Mesendoderm (in vitro differentiated cells): ENCODE measurements around the gene AREL1.

Source experiments
- DNase-seq: peaks from one replicate; pipeline ENCODE4 v3.0.0; 2013
- H2AK5ac ChIP-seq: 2 replicates; pipeline ENCODE4 v1.6.1; 2013; ENCODE audit warnings: low read length, inconsistent platforms
- H2BK120ac ChIP-seq: 2 replicates; pipeline ENCODE4 v1.6.1; 2013; ENCODE audit warnings: low read depth, mild to moderate bottlenecking, low read length, moderate library complexity, mixed read lengths
- H2BK15ac ChIP-seq: replicated peaks from 2 replicates; pipeline ENCODE4 v1.6.1; 2013; ENCODE audit warnings: low read depth, mild to moderate bottlenecking, moderate library complexity
- H2BK5ac ChIP-seq: 2 replicates; pipeline ENCODE4 v1.6.1; 2013; ENCODE audit warnings: low read length, inconsistent platforms
- H3K18ac ChIP-seq: 2 replicates; pipeline ENCODE4 v1.6.1; 2013; ENCODE audit warnings: mild to moderate bottlenecking, low read length, mixed read lengths
- H3K23ac ChIP-seq: one replicate; pipeline ENCODE4 v1.6.1; 2013; ENCODE audit warnings: low read length
- H3K27ac ChIP-seq: 2 replicates; pipeline ENCODE4 v1.5.1; 2013; ENCODE audit warnings: low read depth, mild to moderate bottlenecking, inconsistent platforms, low read length, moderate library complexity
- H3K27me3 ChIP-seq: 2 replicates; pipeline ENCODE4 v1.6.1; 2013; ENCODE audit warnings: low read length, control low read depth, mild to moderate bottlenecking, inconsistent platforms; ENCODE audit not compliant: insufficient read depth, poor library complexity
- H3K36me3 ChIP-seq: 2 replicates; pipeline ENCODE4 v1.6.1; 2013; ENCODE audit warnings: low read length, inconsistent platforms; ENCODE audit not compliant: control insufficient read depth, insufficient read depth
- H3K4ac ChIP-seq: one replicate; pipeline ENCODE4 v1.6.1; 2013; ENCODE audit warnings: low read depth, mild to moderate bottlenecking, low read length, moderate library complexity
- H3K4me1 ChIP-seq: 2 replicates; pipeline ENCODE4 v1.6.1; 2013; ENCODE audit warnings: low read depth, low read length, inconsistent platforms; ENCODE audit not compliant: control insufficient read depth
- H3K4me2 ChIP-seq: 2 replicates; pipeline ENCODE4 v1.6.1; 2013; ENCODE audit warnings: low read length
- H3K4me3 ChIP-seq: 2 replicates; pipeline ENCODE4 v1.5.1; 2013; ENCODE audit warnings: mild to moderate bottlenecking, low read length
- H3K56ac ChIP-seq: one replicate; pipeline ENCODE4 v1.6.1; 2013; ENCODE audit warnings: low read length
- H3K79me1 ChIP-seq: 2 replicates; pipeline ENCODE4 v1.6.1; 2013; ENCODE audit warnings: low read length, inconsistent platforms
- H3K79me2 ChIP-seq: 2 replicates; pipeline ENCODE4 v1.6.1; 2013; ENCODE audit warnings: mild to moderate bottlenecking, low read length; ENCODE audit not compliant: control insufficient read depth, insufficient read depth
- H3K9ac ChIP-seq: 2 replicates; pipeline ENCODE4 v1.6.1; 2013; ENCODE audit warnings: low read length, inconsistent platforms
- H4K5ac ChIP-seq: one replicate; pipeline ENCODE4 v1.6.1; 2013; ENCODE audit warnings: low read length
- H4K8ac ChIP-seq: one replicate; pipeline ENCODE4 v1.6.1; 2013; ENCODE audit warnings: low read depth, mild to moderate bottlenecking, control low read depth, low read length, moderate library complexity
- WGBS: extraction: QIAGEN DNeasy Blood & Tissue Kit; methylation state at CpG from one replicate; pipeline ENCODE4 v1.1.7; 2013; ENCODE audit warnings: low lambda C conversion rate, missing lambda C conversion rate; ENCODE audit not compliant: insufficient coverage; ENCODE audit errors: extremely low coverage; 5-methylcytosine and 5-hydroxymethylcytosine counted together

AREL1 gene

DNA sequence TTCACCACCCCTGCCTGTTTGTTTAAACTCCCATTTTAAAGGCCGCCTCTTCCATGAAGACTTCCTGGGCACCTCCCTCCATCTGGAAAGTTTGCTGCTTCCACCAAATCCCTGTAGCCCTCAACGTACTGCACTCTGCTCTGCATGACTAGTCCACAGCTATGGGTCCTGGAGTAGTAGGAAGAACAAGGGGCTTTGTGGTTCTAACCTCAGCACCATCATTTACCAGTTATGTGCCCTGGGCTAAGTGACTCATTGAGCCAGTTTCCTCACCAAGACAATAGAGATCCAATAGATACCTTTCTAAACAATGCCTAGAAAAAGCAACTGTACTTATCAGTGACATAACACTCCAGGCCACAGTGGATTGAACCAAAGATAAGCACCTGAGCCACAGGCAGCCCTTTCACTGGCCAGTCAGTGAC lies 92.4 kb downstream of the AREL1 start:
- Histone ChIP-seq H3K27ac (peak overlapping the region; percentile 58), H3K79me1 (no peaks in the 10 kb centered on the region), H3K23ac (peak overlapping the region; percentile 15), H2BK120ac (no peak overlapping the region), H3K18ac (no peak overlapping the region), H2BK15ac (no peak overlapping the region), H3K56ac (peak overlapping the region; percentile 12), H4K8ac (no peak overlapping the region), H2BK5ac (peak overlapping the region; percentile 10), H3K79me2 (no peaks in the 10 kb centered on the region), H3K36me3 (no peaks in the 10 kb centered on the region), H3K9ac (no peak overlapping the region), H3K4me2 (no peak overlapping the region), H3K27me3 (no peaks in the 10 kb centered on the region), H3K4me1 (peaks cover 29% of the 10 kb centered on the region), H3K4me3 (no peak overlapping the region), H2AK5ac (no peak overlapping the region), H4K5ac (no peak overlapping the region), H3K4ac (no peak overlapping the region)
- no CpG with 5 or more reads among the region's 2 CpGs for WGBS
- DNase-seq = peak; percentile 94

DNA sequence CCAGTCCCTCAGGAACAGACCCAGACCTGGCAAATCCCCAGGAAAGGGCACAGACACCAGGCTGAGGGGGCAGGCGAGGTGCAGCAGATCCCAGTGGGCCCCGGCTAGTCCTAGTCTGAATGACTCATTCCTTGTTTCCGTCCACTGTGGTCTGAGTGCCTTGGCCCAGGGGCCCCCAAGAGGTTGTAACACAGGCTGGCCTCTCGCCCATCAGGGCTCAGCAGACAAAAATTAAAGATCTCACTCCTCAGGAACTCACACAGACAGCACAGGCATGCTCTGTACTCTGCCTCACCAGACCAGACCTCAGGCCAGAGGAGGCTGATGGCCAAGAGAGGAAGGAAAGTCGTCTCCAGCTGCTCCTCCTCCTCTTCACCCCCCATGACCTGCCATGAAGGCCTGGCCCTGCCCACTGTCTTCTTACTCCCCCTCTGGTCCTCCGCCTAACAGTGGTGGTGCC lies 93.2 kb downstream of the AREL1 start:
- peak; percentile 64 for DNase-seq
- Histone ChIP-seq H3K4me3 (no peak overlapping the region), H3K4me2 (no peak overlapping the region), H3K79me2 (no peaks in the 10 kb centered on the region), H2BK15ac (no peak overlapping the region), H3K18ac (peak overlapping the region; percentile 11), H3K4me1 (peaks cover 29% of the 10 kb centered on the region), H3K4ac (peak overlapping the region; percentile 22), H3K27ac (peak overlapping the region; percentile 58), H2BK120ac (peak overlapping the region; percentile 16), H2BK5ac (peak overlapping the region; percentile 78), H3K23ac (peak overlapping the region; percentile 89), H3K9ac (peak overlapping the region; percentile 25), H3K27me3 (no peaks in the 10 kb centered on the region), H3K56ac (peak overlapping the region; percentile 74), H4K5ac (no peak overlapping the region), H4K8ac (no peak overlapping the region), H3K79me1 (no peaks in the 10 kb centered on the region), H3K36me3 (no peaks in the 10 kb centered on the region), H2AK5ac (peak overlapping the region; percentile 71)
- no CpG with 5 or more reads among the region's 6 CpGs for WGBS

DNA sequence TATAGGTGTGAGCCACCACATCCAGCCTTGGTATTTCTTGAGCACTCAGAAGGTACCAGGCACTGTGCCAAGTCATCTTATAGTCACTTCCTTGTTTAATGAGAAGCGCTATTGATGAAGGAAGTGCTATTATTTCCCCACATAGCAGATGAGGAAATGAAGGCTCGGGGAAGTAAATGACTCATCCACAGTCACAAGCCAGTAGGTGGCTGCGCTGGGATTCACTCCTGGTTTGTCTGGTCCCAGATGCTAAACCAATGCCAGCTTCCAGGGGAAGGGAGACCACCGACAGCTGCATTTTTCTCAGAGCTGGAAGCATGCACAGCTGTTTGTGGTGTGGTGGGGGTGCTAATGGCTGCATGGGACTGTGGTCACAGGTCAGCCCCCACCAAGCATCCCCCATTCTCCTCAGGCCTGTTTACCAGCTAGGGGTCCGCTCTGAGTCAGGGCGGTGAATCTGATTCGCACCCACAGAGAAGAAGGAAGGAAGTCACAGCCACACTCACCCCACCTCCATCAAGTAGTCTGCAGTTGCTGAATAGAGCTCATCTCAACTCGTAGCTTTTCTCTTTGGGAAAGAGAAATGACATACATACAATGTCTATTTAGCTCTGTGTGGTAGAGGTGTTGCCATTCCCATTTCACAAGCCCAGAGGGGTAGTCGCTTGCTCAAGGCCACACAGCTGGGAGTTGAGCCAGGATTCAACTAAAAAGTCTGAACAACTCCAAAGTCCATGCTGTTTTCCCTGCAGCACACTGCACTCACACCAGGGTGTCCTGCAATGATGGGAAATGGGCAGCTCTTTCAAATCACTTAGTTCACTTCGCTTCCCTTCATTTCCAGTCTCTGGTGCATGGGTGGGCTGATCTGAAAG lies 94.6 kb downstream of the AREL1 start:
- Histone ChIP-seq H3K79me2 (no peaks in the 10 kb centered on the region), H3K56ac (peak overlapping the region; percentile 71), H3K4me1 (peaks cover 29% of the 10 kb centered on the region), H4K8ac (no peak overlapping the region), H2AK5ac (no peak overlapping the region), H3K4ac (no peak overlapping the region), H3K4me2 (no peak overlapping the region), H3K23ac (no peak overlapping the region), H2BK120ac (peak overlapping the region; percentile 62), H3K79me1 (no peaks in the 10 kb centered on the region), H3K36me3 (no peaks in the 10 kb centered on the region), H3K18ac (peak overlapping the region; percentile 11), H3K27me3 (no peaks in the 10 kb centered on the region), H4K5ac (no peak overlapping the region), H3K9ac (no peak overlapping the region), H3K4me3 (no peak overlapping the region), H3K27ac (peak overlapping the region; percentile 58), H2BK5ac (no peak overlapping the region), H2BK15ac (no peak overlapping the region)
- WGBS = no CpG with 5 or more reads among the region's 10 CpGs
- peak; percentile 70 for DNase-seq

DNA sequence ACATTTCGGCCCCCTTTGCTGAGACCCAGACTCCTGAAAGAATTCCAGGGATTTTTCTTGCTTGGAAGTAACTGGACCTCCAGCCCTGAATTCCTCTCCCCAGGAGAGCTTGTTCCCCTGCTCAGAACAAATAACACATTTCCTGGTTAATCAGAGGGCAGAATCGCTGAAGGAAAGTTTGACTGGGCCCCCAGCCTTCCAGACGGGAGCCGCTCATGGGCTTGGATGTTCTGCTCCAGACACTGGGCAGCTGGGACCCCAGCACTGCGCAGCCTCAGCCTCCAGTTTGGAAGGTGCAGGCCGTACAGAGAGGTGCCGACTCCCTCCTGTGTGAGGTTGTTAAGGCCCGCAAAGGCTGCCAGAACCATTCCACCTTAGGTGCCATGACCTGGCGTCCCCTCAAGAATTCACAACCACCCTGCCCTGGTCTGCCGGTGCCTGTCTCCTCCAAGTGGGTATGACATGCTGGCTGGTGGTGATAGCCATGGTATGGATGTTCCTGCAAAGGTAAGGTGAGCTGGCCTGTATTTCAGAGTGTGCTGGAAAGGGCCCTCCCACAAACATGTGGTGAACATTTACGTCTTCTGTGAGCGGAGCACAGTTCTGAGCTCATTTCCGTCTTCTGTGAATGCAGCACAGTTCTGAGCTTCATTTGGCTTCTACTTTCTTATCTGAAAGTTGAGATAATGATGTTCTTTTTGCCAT lies 95.7 kb downstream of the AREL1 start:
- Histone ChIP-seq H3K27me3 (no peaks in the 10 kb centered on the region), H3K4ac (no peak overlapping the region), H3K4me2 (no peak overlapping the region), H3K9ac (no peak overlapping the region), H2BK120ac (no peak overlapping the region), H3K79me1 (no peaks in the 10 kb centered on the region), H3K23ac (no peak overlapping the region), H3K18ac (peak overlapping the region; percentile 1), H2BK5ac (peak overlapping the region; percentile 45), H3K4me1 (peaks cover 29% of the 10 kb centered on the region), H2BK15ac (no peak overlapping the region), H3K36me3 (no peaks in the 10 kb centered on the region), H3K27ac (peak overlapping the region; percentile 63), H3K56ac (peak overlapping the region; percentile 49), H4K8ac (no peak overlapping the region), H2AK5ac (no peak overlapping the region), H3K79me2 (no peaks in the 10 kb centered on the region), H3K4me3 (no peak overlapping the region), H4K5ac (no peak overlapping the region)
- DNase-seq = peak; percentile 73
- no CpG with 5 or more reads among the region's 13 CpGs for WGBS

DNA sequence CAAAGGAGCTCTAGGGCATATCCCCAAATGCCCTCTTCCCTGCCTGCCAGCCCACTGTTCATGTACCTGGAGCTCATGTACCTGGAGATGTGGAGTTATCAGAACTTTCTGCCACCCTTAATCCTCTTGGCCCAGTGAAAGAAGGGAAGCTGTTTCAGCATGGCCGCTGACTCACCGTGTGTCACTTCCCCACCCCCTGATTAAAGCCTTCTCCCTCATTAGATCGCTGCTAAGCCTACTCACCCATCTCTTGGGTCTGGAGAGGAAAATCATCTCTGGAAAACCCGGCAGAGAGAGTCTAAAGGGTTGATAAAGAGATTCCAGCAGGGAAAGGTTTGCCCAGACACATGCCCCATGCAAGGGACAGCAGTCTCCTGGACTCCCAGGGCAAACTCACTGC lies 96.4 kb downstream of the AREL1 start:
- no CpG with 5 or more reads among the region's 4 CpGs for WGBS

More for the DNA sequence above, 96.4 kb downstream of the AREL1 start:
- H3K56ac ChIP-seq = peak overlapping the region; percentile 68
- no peak overlapping the region for H2AK5ac ChIP-seq
- peaks cover 29% of the 10 kb centered on the region for H3K4me1 ChIP-seq
- H3K79me2 ChIP-seq = no peaks in the 10 kb centered on the region
- no peak overlapping the region for H3K4me2 ChIP-seq
- H3K18ac ChIP-seq = no peak overlapping the region
- no peak overlapping the region for H2BK15ac ChIP-seq
- H2BK120ac ChIP-seq = no peak overlapping the region
- no peak overlapping the region for H4K5ac ChIP-seq
- peak overlapping the region; percentile 11 for H2BK5ac ChIP-seq
- H3K23ac ChIP-seq = no peak overlapping the region
- no peaks in the 10 kb centered on the region for H3K36me3 ChIP-seq
- no peak overlapping the region for H3K4me3 ChIP-seq
- no peak overlapping the region for H4K8ac ChIP-seq
- H3K4ac ChIP-seq = no peak overlapping the region
- H3K79me1 ChIP-seq = no peaks in the 10 kb centered on the region
- peaks cover 6% of the 10 kb centered on the region for H3K27me3 ChIP-seq
- H3K9ac ChIP-seq = no peak overlapping the region
- peak overlapping the region; percentile 63 for H3K27ac ChIP-seq
- DNase-seq = peak; percentile 60
